Neural progenitor cell (in vitro differentiated cells): ENCODE results near the gene GINS2. TPM values are rescaled to one million over a fixed set of nuclear protein-coding genes. Genes with fewer than 3 reads are reported as not detected.

Experiments used
- DNase-seq: peaks from one replicate; pipeline ENCODE4 v3.0.0-alpha.2; 2016; ENCODE audit warnings: low spot score
- H2AFZ ChIP-seq: fragments of 200-600 bp; sonication (generic); replicated peaks from 2 replicates; pipeline ENCODE4 v1.6.1; 2016; ENCODE audit warnings: antibody characterized with exemption
- H3F3A ChIP-seq: fragments of 200-600 bp; sonication (generic); 2 replicates; pipeline ENCODE4 v1.6.1; 2016; ENCODE audit warnings: antibody characterized with exemption, low read depth
- H3K27ac ChIP-seq: fragments of 200-600 bp; sonication (generic); 2 replicates; pipeline ENCODE4 v1.5.1; 2016; ENCODE audit warnings: mild to moderate bottlenecking
- H3K27me3 ChIP-seq: fragments of 200-600 bp; sonication (generic); 2 replicates; pipeline ENCODE4 v1.6.1; 2016; ENCODE audit warnings: mild to moderate bottlenecking, moderate library complexity
- H3K36me3 ChIP-seq: fragments of 200-600 bp; sonication (generic); 2 replicates; pipeline ENCODE4 v1.5.1; 2016
- H3K4me1 ChIP-seq: fragments of 200-600 bp; sonication (generic); 2 replicates; pipeline ENCODE4 v1.6.1; 2016; ENCODE audit warnings: mixed run types
- H3K4me2 ChIP-seq: fragments of 200-600 bp; sonication (generic); 2 replicates; pipeline ENCODE4 v1.6.1; 2016
- H3K4me3 ChIP-seq: fragments of 200-600 bp; sonication (generic); 2 replicates; pipeline ENCODE4 v1.5.1; 2016
- H3K79me2 ChIP-seq: fragments of 200-600 bp; sonication (generic); 2 replicates; pipeline ENCODE4 v1.6.1; 2016; ENCODE audit warnings: low read depth
- H3K9ac ChIP-seq: fragments of 200-600 bp; sonication (generic); 2 replicates; pipeline ENCODE4 v1.6.1; 2016
- H3K9me3 ChIP-seq: fragments of 200-600 bp; sonication (generic); 2 replicates; pipeline ENCODE4 v1.5.1; 2016; ENCODE audit warnings: low read depth
- H4K20me1 ChIP-seq: fragments of 200-600 bp; sonication (generic); 2 replicates; pipeline ENCODE4 v1.6.1; 2016; ENCODE audit warnings: low read depth
- H3K27ac Mint-ChIP-seq: 3 replicates; pipeline ENCODE4 v1.8.0; 2021; ENCODE audit warnings: mixed read lengths
- H3K27me3 Mint-ChIP-seq: 2 replicates; pipeline ENCODE4 v1.8.0; 2022; ENCODE audit warnings: low read depth, mild to moderate bottlenecking, inconsistent platforms, moderate library complexity, mixed read lengths; ENCODE audit not compliant: insufficient read depth
- H3K36me3 Mint-ChIP-seq: 3 replicates; pipeline ENCODE4 v1.8.0; 2021; ENCODE audit warnings: mixed read lengths
- H3K4me1 Mint-ChIP-seq: 3 replicates; pipeline ENCODE4 v1.8.0; 2021; ENCODE audit warnings: mixed read lengths
- H3K4me3 Mint-ChIP-seq: 3 replicates; pipeline ENCODE4 v1.8.0; 2021; ENCODE audit warnings: mild to moderate bottlenecking, moderate library complexity, mixed read lengths
- H3K9me3 Mint-ChIP-seq: 3 replicates; pipeline ENCODE4 v1.8.0; 2020; ENCODE audit warnings: mixed read lengths
- CTCF ChIP-seq: fragments of 200-600 bp; sonication (generic); IDR thresholded peaks from 2 replicates; pipeline ENCODE4 v1.5.1; 2017; ENCODE audit warnings: antibody characterized with exemption, mild to moderate bottlenecking
- EZH2 ChIP-seq: fragments of 200-600 bp; sonication (generic); IDR thresholded peaks from 2 replicates; pipeline ENCODE4 v1.6.1; 2017; ENCODE audit warnings: antibody characterized with exemption, mild to moderate bottlenecking, moderate library complexity
- EZH2phosphoT487 ChIP-seq: fragments of 200-600 bp; sonication (generic); IDR thresholded peaks from 2 replicates; pipeline ENCODE4 v1.6.1; 2017; ENCODE audit warnings: antibody characterized with exemption
- total RNA-seq: library from RNA; depleted of rRNA; stranded (reverse); fragments of >200 nt; gene quantifications from 2 replicates; pipeline ENCODE4 v1.2.3, GENCODE V29; 2015; ENCODE audit warnings: low replicate concordance

Gene GINS2
- total RNA-seq, 1 donor from 2014 or later: 47.9 TPM

GRCh38 chr16:85641776-85642176 is 47.0 kb downstream of the GINS2 start:
- Mint-ChIP-seq H3K27me3 (no peaks in the 10 kb centered on the region), H3K4me1 (peaks cover 10% of the 10 kb centered on the region), H3K4me3 (no peak overlapping the region), H3K27ac (no peak overlapping the region), H3K9me3 (no peaks in the 10 kb centered on the region), H3K36me3 (no peaks in the 10 kb centered on the region)
- no peaks in the 10 kb centered on the region for H3K9me3 ChIP-seq
- H3F3A ChIP-seq: no peaks in the 10 kb centered on the region
- H3K4me3 ChIP-seq: no peak overlapping the region
- no peaks in the 10 kb centered on the region for H3K36me3 ChIP-seq
- no peaks in the 10 kb centered on the region for H3K27me3 ChIP-seq
- DNase-seq: no peak
- H3K4me1 ChIP-seq: peaks cover 3% of the 10 kb centered on the region
- TF ChIP-seq CTCF: no peak
- TF ChIP-seq EZH2phosphoT487: no peak
- no peak for TF ChIP-seq EZH2
- H4K20me1 ChIP-seq: peaks cover 15% of the 10 kb centered on the region
- no peak overlapping the region for H2AFZ ChIP-seq
- no peak overlapping the region for H3K9ac ChIP-seq
- H3K27ac ChIP-seq: no peak overlapping the region
- peaks cover 44% of the 10 kb centered on the region for H3K79me2 ChIP-seq
- H3K4me2 ChIP-seq: no peak overlapping the region

- Histone ChIP-seq H3K27me3 (no peaks in the 10 kb centered on the region), H2AFZ (no peak overlapping the region), H4K20me1 (peaks cover 16% of the 10 kb centered on the region), H3K27ac (no peak overlapping the region), H3K9ac (no peak overlapping the region), H3K4me3 (no peak overlapping the region), H3K79me2 (peaks cover 49% of the 10 kb centered on the region), H3F3A (no peaks in the 10 kb centered on the region), H3K36me3 (no peaks in the 10 kb centered on the region), H3K4me2 (no peak overlapping the region), H3K4me1 (peaks cover 3% of the 10 kb centered on the region), H3K9me3 (no peaks in the 10 kb centered on the region)
- Mint-ChIP-seq H3K4me1 (peaks cover 10% of the 10 kb centered on the region), H3K4me3 (no peak overlapping the region), H3K9me3 (no peaks in the 10 kb centered on the region), H3K27me3 (no peaks in the 10 kb centered on the region), H3K27ac (no peak overlapping the region), H3K36me3 (no peaks in the 10 kb centered on the region)
- TF ChIP-seq CTCF (no peak), EZH2 (no peak), EZH2phosphoT487 (no peak)
- DNase-seq: no peak
Measured at GRCh38 chr16:85641305-85641704, 47.4 kb downstream of the GINS2 start.

GRCh38 chr16:85640585-85640984 is 48.2 kb downstream of the GINS2 start:
- DNase-seq: no peak
- H2AFZ ChIP-seq: no peak overlapping the region
- H3F3A ChIP-seq: no peaks in the 10 kb centered on the region
- Mint-ChIP-seq H3K4me3 (no peak overlapping the region), H3K4me1 (peaks cover 10% of the 10 kb centered on the region), H3K36me3 (no peaks in the 10 kb centered on the region), H3K27me3 (no peaks in the 10 kb centered on the region), H3K9me3 (no peaks in the 10 kb centered on the region), H3K27ac (no peak overlapping the region)
- H3K4me1 ChIP-seq: peaks cover 3% of the 10 kb centered on the region
- no peak overlapping the region for H3K4me2 ChIP-seq
- TF ChIP-seq EZH2phosphoT487 (no peak), CTCF (no peak), EZH2 (no peak)
- no peak overlapping the region for H3K27ac ChIP-seq
- H3K36me3 ChIP-seq: no peaks in the 10 kb centered on the region
- H4K20me1 ChIP-seq: peaks cover 18% of the 10 kb centered on the region
- H3K79me2 ChIP-seq: peaks cover 56% of the 10 kb centered on the region
- no peak overlapping the region for H3K9ac ChIP-seq
- H3K4me3 ChIP-seq: no peak overlapping the region
- no peaks in the 10 kb centered on the region for H3K27me3 ChIP-seq
- H3K9me3 ChIP-seq: no peaks in the 10 kb centered on the region

GRCh38 chr16:85640254-85640558 is 48.5 kb downstream of the GINS2 start:
- no peak overlapping the region for H3K9ac ChIP-seq
- H3K27me3 Mint-ChIP-seq: no peaks in the 10 kb centered on the region
- H3K27ac ChIP-seq: no peak overlapping the region
- no peak overlapping the region for H3K27ac Mint-ChIP-seq
- H3K4me2 ChIP-seq: no peak overlapping the region
- no peak overlapping the region for H3K4me3 Mint-ChIP-seq
- no peak for TF ChIP-seq CTCF
- no peak for TF ChIP-seq EZH2
- TF ChIP-seq EZH2phosphoT487: no peak
- no peaks in the 10 kb centered on the region for H3K9me3 Mint-ChIP-seq
- H3K36me3 ChIP-seq: no peaks in the 10 kb centered on the region
- no peak overlapping the region for H3K4me3 ChIP-seq
- peaks cover 19% of the 10 kb centered on the region for H4K20me1 ChIP-seq
- no peak for DNase-seq
- no peaks in the 10 kb centered on the region for H3K36me3 Mint-ChIP-seq
- H3F3A ChIP-seq: no peaks in the 10 kb centered on the region
- H3K9me3 ChIP-seq: no peaks in the 10 kb centered on the region
- no peak overlapping the region for H2AFZ ChIP-seq
- H3K79me2 ChIP-seq: peaks cover 60% of the 10 kb centered on the region
- H3K4me1 Mint-ChIP-seq: peaks cover 10% of the 10 kb centered on the region
- H3K4me1 ChIP-seq: peaks cover 3% of the 10 kb centered on the region
- no peaks in the 10 kb centered on the region for H3K27me3 ChIP-seq
